Neural cell (in vitro differentiated cells): Measurements from ENCODE around the gene RHOT2. TPM values are rescaled to one million over a fixed set of nuclear protein-coding genes. Genes with fewer than 3 reads are reported as not detected.

Source experiments
- H2AFZ ChIP-seq: fragments of 200-600, 300-800 bp; sonication (generic), shearing (Covaris generic); 2 replicates; pipeline ENCODE4 v1.6.0; 2014; ENCODE audit warnings: low read depth, mild to moderate bottlenecking, antibody characterized with exemption, low read length, moderate library complexity
- H3F3A ChIP-seq: fragments of 200-600 bp; shearing (Covaris generic); 2 replicates; pipeline ENCODE4 v1.6.1; 2016; ENCODE audit warnings: mild to moderate bottlenecking, moderate library complexity, mixed read lengths, antibody characterized with exemption, low read length; ENCODE audit not compliant: insufficient read depth, poor library complexity, severe bottlenecking
- H3K27ac ChIP-seq: fragments of 200-600, 300-800 bp; sonication (generic), shearing (Covaris generic); 2 replicates; pipeline ENCODE4 v1.5.1; 2014; ENCODE audit warnings: mild to moderate bottlenecking, low read length, moderate library complexity
- H3K27me3 ChIP-seq: fragments of 300-800, 200-600 bp; sonication (generic), shearing (Covaris generic); 2 replicates; pipeline ENCODE4 v1.6.0; 2014; ENCODE audit warnings: mild to moderate bottlenecking, low read depth, low read length, moderate library complexity; ENCODE audit not compliant: insufficient read depth
- H3K36me3 ChIP-seq: fragments of 300-800, 200-600 bp; sonication (generic), shearing (Covaris generic); 2 replicates; pipeline ENCODE4 v1.5.1; 2014; ENCODE audit warnings: mild to moderate bottlenecking, antibody characterized with exemption, low read length, moderate library complexity; ENCODE audit not compliant: insufficient read depth
- H3K4me2 ChIP-seq: fragments of 300-800, 200-600 bp; sonication (generic), shearing (Covaris generic); 2 replicates; pipeline ENCODE4 v1.6.0; 2014; ENCODE audit warnings: mild to moderate bottlenecking, low read length
- H3K4me3 ChIP-seq: fragments of 300-800, 200-600 bp; sonication (generic), shearing (Covaris generic); 2 replicates; pipeline ENCODE4 v1.5.1; 2014; ENCODE audit warnings: mild to moderate bottlenecking, low read length, moderate library complexity
- H3K79me2 ChIP-seq: fragments of 200-600 bp; shearing (Covaris generic); replicated peaks from 2 replicates; pipeline ENCODE4 v1.6.0; 2014; ENCODE audit warnings: mild to moderate bottlenecking, low read length, moderate library complexity; ENCODE audit not compliant: insufficient read depth
- H3K9ac ChIP-seq: fragments of 300-800, 200-600 bp; sonication (generic), shearing (Covaris generic); 2 replicates; pipeline ENCODE4 v1.6.1; 2016; ENCODE audit warnings: mild to moderate bottlenecking, low read length, mixed read lengths
- H3K9me2 ChIP-seq: fragments of 200-600 bp; shearing (Covaris generic); 2 replicates; pipeline ENCODE4 v1.6.1; 2016; ENCODE audit warnings: mild to moderate bottlenecking, low read length, mixed read lengths; ENCODE audit not compliant: insufficient read depth
- H3K9me3 ChIP-seq: fragments of 200-600, 300-800 bp; sonication (generic), shearing (Covaris generic); 2 replicates; pipeline ENCODE4 v1.6.1; 2016; ENCODE audit warnings: mild to moderate bottlenecking, mixed run types, low read length, moderate library complexity, mixed read lengths
- H4K20me1 ChIP-seq: fragments of 200-600 bp; shearing (Covaris generic); 2 replicates; pipeline ENCODE4 v1.6.1; 2016; ENCODE audit warnings: mild to moderate bottlenecking, mixed run types; ENCODE audit not compliant: insufficient read depth
- EP300 ChIP-seq: fragments of 450-650 bp; conservative IDR thresholded peaks from 2 replicates; pipeline ENCODE4 v1.6.1; 2014; ENCODE audit warnings: antibody characterized with exemption, mild to moderate bottlenecking, moderate library complexity; ENCODE audit not compliant: poor library complexity, severe bottlenecking
- EZH2 ChIP-seq: fragments of 200-600, 300-800 bp; shearing (Covaris generic), sonication (generic); IDR thresholded peaks from 2 replicates; pipeline ENCODE4 v1.6.1; 2014; ENCODE audit warnings: antibody characterized with exemption, low read length, borderline replicate concordance, mild to moderate bottlenecking; ENCODE audit not compliant: insufficient read depth, poor library complexity, severe bottlenecking
- MXI1 ChIP-seq: fragments of 450-650 bp; conservative IDR thresholded peaks from 2 replicates; pipeline ENCODE4 v1.6.1; 2014; ENCODE audit warnings: antibody characterized with exemption, mild to moderate bottlenecking; ENCODE audit not compliant: poor library complexity, severe bottlenecking
- POLR2AphosphoS5 ChIP-seq: IDR thresholded peaks from 2 replicates; pipeline ENCODE4 v1.6.1; 2012
- RAD21 ChIP-seq: fragments of 450-650 bp; conservative IDR thresholded peaks from 2 replicates; pipeline ENCODE4 v1.6.1; 2014; ENCODE audit warnings: antibody characterized with exemption, mild to moderate bottlenecking, moderate library complexity
- SMC3 ChIP-seq: fragments of 450-650 bp; conservative IDR thresholded peaks from 2 replicates; pipeline ENCODE4 v1.6.1; 2014; ENCODE audit warnings: antibody characterized with exemption, mild to moderate bottlenecking, moderate library complexity; ENCODE audit not compliant: poor library complexity
- TAF1 ChIP-seq: IDR thresholded peaks from 2 replicates; pipeline ENCODE4 v1.6.1; 2012; ENCODE audit warnings: low read depth
- polyA plus RNA-seq: library from polyadenylated mRNA; depleted of rRNA; stranded (reverse); fragments of >200 nt; gene quantifications from 2 replicates; pipeline ENCODE4 v1.2.3, GENCODE V29; 2014
- TF ChIP-seq, protein P1 (sequence below): IDR thresholded peaks from 2 replicates; pipeline ENCODE4 v1.6.1; 2012; ENCODE audit warnings: borderline replicate concordance
- TF ChIP-seq, protein P2 (sequence below): fragments of 450-650 bp; IDR thresholded peaks from 2 replicates; pipeline ENCODE4 v1.5.1; 2014; ENCODE audit warnings: antibody characterized with exemption, mild to moderate bottlenecking, moderate library complexity; ENCODE audit not compliant: poor library complexity, severe bottlenecking

RHOT2 gene
- polyA plus RNA-seq, 1 donor from 2014 or later = 132 TPM

DNA sequence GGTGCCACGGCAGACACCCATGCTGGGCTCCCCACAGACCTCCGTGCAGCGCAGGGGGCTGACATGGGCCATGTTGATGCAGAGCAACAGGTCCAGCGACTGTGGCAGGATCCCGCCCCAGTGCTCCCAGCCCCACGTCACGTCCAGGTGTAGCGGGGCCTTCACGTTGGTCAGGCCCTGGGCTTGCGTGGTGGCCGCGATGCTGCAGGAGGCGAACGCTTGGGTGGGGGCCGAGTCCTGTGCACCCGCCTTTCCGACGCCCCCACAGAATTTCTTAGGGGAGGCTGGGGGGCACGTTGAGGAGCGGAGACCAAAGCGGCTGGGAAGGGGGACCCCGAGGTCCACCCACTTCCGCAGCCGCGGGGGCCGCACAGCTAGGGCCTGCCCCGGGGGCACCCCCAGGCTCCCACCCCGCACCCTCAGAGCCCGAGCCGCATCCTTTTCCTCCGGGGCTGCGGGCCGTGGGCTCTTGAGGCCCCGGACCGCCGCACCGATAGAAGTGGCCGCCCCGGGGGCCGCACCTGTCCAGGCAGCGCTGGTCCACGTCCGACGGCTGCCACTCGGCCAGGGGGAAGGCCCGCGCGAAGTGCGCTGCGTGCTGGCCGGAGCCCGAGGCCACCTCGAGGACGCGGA, 32.2 kb upstream of the RHOT2 start:
- H2AFZ ChIP-seq = no peak overlapping the region

DNA sequence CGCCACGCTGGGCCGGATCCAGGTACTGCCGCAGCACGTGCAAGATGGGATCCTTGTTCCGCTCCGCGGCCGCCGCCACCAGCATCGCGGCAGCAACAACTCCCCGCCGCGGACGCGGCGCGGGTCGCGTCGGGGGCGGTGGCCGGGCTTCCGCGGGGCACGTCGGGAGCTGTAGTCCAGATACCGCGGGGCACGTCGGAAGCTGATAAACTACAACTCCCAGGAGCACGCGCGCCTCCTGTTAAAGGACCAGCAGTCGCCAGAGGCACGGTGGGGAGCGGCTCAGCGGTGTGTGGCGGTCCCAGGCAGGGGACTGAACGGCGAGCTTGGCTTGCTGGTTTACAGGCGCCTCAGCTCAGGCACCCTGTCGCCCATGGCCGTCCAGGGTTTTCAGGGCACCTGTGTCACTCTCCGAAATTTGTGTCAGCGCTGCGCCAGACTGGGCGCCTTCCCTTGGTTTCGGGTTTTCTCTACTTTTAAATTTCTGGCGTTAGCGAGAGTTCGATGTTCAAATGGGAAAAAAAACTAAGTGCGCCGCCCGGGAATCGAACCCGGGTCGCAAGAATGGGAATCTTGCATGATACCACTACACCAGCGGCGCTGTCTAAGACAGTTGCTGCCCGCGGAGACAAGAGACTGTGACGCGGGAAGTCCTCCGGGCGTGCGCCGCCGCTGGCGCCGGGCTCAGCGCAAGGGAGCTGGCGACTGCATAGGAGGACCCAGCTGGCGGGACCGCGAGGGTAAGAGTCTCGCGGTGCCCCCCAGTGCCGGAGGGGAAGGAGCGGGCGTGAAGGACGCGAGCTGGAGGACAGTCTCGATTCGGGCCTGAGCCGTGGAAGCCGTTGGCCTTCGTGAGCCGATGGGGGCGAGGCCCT, 31.5 kb upstream of the RHOT2 start, which contains the start of gene METTL26:
Gene METTL26, minus strand, starts transcription at position 100 of the 875 bp plus-strand sequence. Its CDS starts 15 bp downstream, at position 85.
- Histone ChIP-seq H4K20me1 (no peaks in the 10 kb centered on the region), H3K9me2 (no peaks in the 10 kb centered on the region), H2AFZ (no peak within 1 kb of the TSS), H3K9ac (peak within 1 kb of the TSS; percentile 87), H3F3A (no peaks in the 10 kb centered on the region), H3K36me3 (no peaks in the 10 kb centered on the region), H3K27ac (peak within 1 kb of the TSS; percentile 93), H3K27me3 (no peaks in the 10 kb centered on the region), H3K4me3 (peak within 1 kb of the TSS; percentile 94), H3K79me2 (no peaks in the 10 kb centered on the region), H3K4me2 (peak within 1 kb of the TSS; percentile 58), H3K9me3 (no peaks in the 10 kb centered on the region)
- TF ChIP-seq EZH2 = no peak
- TF ChIP-seq POLR2AphosphoS5 = peak; percentile 58
- TF ChIP-seq, protein P1, sequence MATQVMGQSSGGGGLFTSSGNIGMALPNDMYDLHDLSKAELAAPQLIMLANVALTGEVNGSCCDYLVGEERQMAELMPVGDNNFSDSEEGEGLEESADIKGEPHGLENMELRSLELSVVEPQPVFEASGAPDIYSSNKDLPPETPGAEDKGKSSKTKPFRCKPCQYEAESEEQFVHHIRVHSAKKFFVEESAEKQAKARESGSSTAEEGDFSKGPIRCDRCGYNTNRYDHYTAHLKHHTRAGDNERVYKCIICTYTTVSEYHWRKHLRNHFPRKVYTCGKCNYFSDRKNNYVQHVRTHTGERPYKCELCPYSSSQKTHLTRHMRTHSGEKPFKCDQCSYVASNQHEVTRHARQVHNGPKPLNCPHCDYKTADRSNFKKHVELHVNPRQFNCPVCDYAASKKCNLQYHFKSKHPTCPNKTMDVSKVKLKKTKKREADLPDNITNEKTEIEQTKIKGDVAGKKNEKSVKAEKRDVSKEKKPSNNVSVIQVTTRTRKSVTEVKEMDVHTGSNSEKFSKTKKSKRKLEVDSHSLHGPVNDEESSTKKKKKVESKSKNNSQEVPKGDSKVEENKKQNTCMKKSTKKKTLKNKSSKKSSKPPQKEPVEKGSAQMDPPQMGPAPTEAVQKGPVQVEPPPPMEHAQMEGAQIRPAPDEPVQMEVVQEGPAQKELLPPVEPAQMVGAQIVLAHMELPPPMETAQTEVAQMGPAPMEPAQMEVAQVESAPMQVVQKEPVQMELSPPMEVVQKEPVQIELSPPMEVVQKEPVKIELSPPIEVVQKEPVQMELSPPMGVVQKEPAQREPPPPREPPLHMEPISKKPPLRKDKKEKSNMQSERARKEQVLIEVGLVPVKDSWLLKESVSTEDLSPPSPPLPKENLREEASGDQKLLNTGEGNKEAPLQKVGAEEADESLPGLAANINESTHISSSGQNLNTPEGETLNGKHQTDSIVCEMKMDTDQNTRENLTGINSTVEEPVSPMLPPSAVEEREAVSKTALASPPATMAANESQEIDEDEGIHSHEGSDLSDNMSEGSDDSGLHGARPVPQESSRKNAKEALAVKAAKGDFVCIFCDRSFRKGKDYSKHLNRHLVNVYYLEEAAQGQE = peak; percentile 40
- TF ChIP-seq TAF1 = no peak
- no peak for TF ChIP-seq SMC3
- peak; percentile 28 for TF ChIP-seq EP300
- TF ChIP-seq MXI1 = peak; percentile 98
- TF ChIP-seq RAD21 = peak; percentile 53

More for the DNA sequence above, 32.2 kb upstream of the RHOT2 start:
- H3K79me2 ChIP-seq = no peaks in the 10 kb centered on the region
- no peaks in the 10 kb centered on the region for H3K36me3 ChIP-seq
- peak overlapping the region; percentile 93 for H3K27ac ChIP-seq
- no peaks in the 10 kb centered on the region for H4K20me1 ChIP-seq
- H3K9ac ChIP-seq = peak overlapping the region; percentile 87
- no peak overlapping the region for H3K4me2 ChIP-seq
- H3K9me2 ChIP-seq = no peaks in the 10 kb centered on the region
- no peaks in the 10 kb centered on the region for H3F3A ChIP-seq
- H3K9me3 ChIP-seq = no peaks in the 10 kb centered on the region
- H3K27me3 ChIP-seq = no peaks in the 10 kb centered on the region
- TF ChIP-seq, protein P2, sequence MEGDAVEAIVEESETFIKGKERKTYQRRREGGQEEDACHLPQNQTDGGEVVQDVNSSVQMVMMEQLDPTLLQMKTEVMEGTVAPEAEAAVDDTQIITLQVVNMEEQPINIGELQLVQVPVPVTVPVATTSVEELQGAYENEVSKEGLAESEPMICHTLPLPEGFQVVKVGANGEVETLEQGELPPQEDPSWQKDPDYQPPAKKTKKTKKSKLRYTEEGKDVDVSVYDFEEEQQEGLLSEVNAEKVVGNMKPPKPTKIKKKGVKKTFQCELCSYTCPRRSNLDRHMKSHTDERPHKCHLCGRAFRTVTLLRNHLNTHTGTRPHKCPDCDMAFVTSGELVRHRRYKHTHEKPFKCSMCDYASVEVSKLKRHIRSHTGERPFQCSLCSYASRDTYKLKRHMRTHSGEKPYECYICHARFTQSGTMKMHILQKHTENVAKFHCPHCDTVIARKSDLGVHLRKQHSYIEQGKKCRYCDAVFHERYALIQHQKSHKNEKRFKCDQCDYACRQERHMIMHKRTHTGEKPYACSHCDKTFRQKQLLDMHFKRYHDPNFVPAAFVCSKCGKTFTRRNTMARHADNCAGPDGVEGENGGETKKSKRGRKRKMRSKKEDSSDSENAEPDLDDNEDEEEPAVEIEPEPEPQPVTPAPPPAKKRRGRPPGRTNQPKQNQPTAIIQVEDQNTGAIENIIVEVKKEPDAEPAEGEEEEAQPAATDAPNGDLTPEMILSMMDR = no peak
- TF ChIP-seq MXI1 (no peak), RAD21 (no peak), EP300 (no peak), SMC3 (no peak), EZH2 (no peak)
- TF ChIP-seq, protein P1 = no peak
- H3K4me3 ChIP-seq = peak overlapping the region; percentile 94
